GM12878 (cell line): ENCODE data around the gene EYA2. TPM values are rescaled to one million over a fixed set of nuclear protein-coding genes. Genes with fewer than 3 reads are reported as not detected.

Experiments
- ATAC-seq: fragments of 200-7000 bp; cut with Tn5 transposase; 3 replicates; pipeline ENCODE4 v1.9.1; 2020; ENCODE audit warnings: mild to moderate bottlenecking, moderate library complexity
- BruUV-seq: library from RNA; stranded (reverse); fragments of 400-500 nt; replicated peaks from 2 replicates; lab custom pipeline; 2021; lab: Mats Ljungman, UMichigan
- CTCF ChIA-PET: fragments of 300-600 bp; sonication (Branson Sonifier 250); formaldehyde crosslinking; extraction: SDS; loops from one replicate; lab custom pipeline; 2021; ENCODE audit warnings: inconsistent platforms; lab: Yijun Ruan, JAX
- POLR2A ChIA-PET: fragments of 350-600 bp; formaldehyde crosslinking; extraction: SDS; loops from one replicate; lab custom pipeline; 2021; ENCODE audit warnings: inconsistent platforms; lab: Charles Lee
- RAD21 ChIA-PET: fragments of 300-600 bp; sonication (Branson Sonifier 250); formaldehyde crosslinking; loops from one replicate; lab custom pipeline; 2023; ENCODE audit warnings: antibody characterized with exemption; ENCODE audit not compliant: unreplicated experiment; lab: Charles Lee
- SMC1A ChIA-PET: fragments of 300-600 bp; sonication (Branson Sonifier 250); formaldehyde crosslinking; loops from one replicate; lab custom pipeline; 2023; ENCODE audit not compliant: unreplicated experiment, uncharacterized antibody; lab: Charles Lee
- DNase-seq: peaks from one replicate; pipeline ENCODE4 v3.0.0-alpha.2; 2011; ENCODE audit warnings: low read depth, low spot score
- FAIRE-seq: peaks from 3 replicates; lab custom pipeline; 2011; peaks lifted over from hg19 to GRCh38; lab: Jason Lieb, UNC
- H2AFZ ChIP-seq: 2 replicates; pipeline ENCODE4 v1.6.0; 2011; ENCODE audit warnings: low read depth, low read length, control low read depth; ENCODE audit not compliant: control insufficient read depth
- H3K27ac ChIP-seq: 2 replicates; pipeline ENCODE4 v1.5.1; 2011; ENCODE audit warnings: control low read depth; ENCODE audit not compliant: control insufficient read depth, insufficient read depth
- H3K27me3 ChIP-seq, 2 experiments: replicated peaks in 1 of 2; 2 replicates each; pipeline versions ENCODE4 v1.6.0 to v1.6.1; 2011; ENCODE audit warnings: low read length in 1 of 2; ENCODE audit not compliant: control insufficient read depth in 2 of 2, insufficient read depth in 2 of 2
- H3K36me3 ChIP-seq, 2 experiments: 2 replicates each; pipeline ENCODE4 v1.5.1; 2011; ENCODE audit warnings: low read length in 1 of 2; ENCODE audit not compliant: control insufficient read depth in 2 of 2, insufficient read depth in 2 of 2
- H3K4me1 ChIP-seq: 2 replicates; pipeline ENCODE4 v1.6.1; 2011; ENCODE audit warnings: mild to moderate bottlenecking, low read length, moderate library complexity, mixed read lengths; ENCODE audit not compliant: control insufficient read depth, insufficient read depth
- H3K4me2 ChIP-seq: 2 replicates; pipeline ENCODE4 v1.6.0; 2011; ENCODE audit warnings: control low read depth; ENCODE audit not compliant: control insufficient read depth, insufficient read depth
- H3K4me3 ChIP-seq: fragments of 200-600 bp; sonication (generic); 2 replicates; pipeline ENCODE4 v1.5.1; 2016
- H3K79me2 ChIP-seq: 2 replicates; pipeline ENCODE4 v1.6.0; 2011; ENCODE audit warnings: low read length; ENCODE audit not compliant: control insufficient read depth, insufficient read depth
- H3K9ac ChIP-seq: 2 replicates; pipeline ENCODE4 v1.8.0; 2011; ENCODE audit warnings: low read length, control low read depth, mixed read lengths; ENCODE audit not compliant: control insufficient read depth, insufficient read depth
- H3K9me3 ChIP-seq: replicated peaks from 3 replicates; pipeline ENCODE4 v1.5.1; 2011; ENCODE audit warnings: mild to moderate bottlenecking, low read length; ENCODE audit not compliant: control insufficient read depth, insufficient read depth
- H4K20me1 ChIP-seq: 2 replicates; pipeline ENCODE4 v1.6.0; 2011; ENCODE audit not compliant: control insufficient read depth, insufficient read depth
- EGR1 ChIP-seq, 2 experiments: IDR thresholded peaks; 1 replicate in 1 of 2; 2 replicates in 1 of 2; pipeline ENCODE4 v1.6.1; 2011 to 2012; ENCODE audit warnings: low read depth in 2 of 2, low read length in 2 of 2, borderline replicate concordance in 1 of 2, mild to moderate bottlenecking in 1 of 2, moderate library complexity in 1 of 2
- FOXM1 ChIP-seq: IDR thresholded peaks from 2 replicates; pipeline ENCODE4 v1.6.1; 2012; ENCODE audit warnings: low read depth, mild to moderate bottlenecking, inconsistent platforms, low read length, moderate library complexity
- IKZF1 ChIP-seq: fragments of 450-650 bp; conservative IDR thresholded peaks from 2 replicates; pipeline ENCODE4 v1.6.1; 2017; ENCODE audit warnings: antibody characterized with exemption, mild to moderate bottlenecking
- RAD21 ChIP-seq: IDR thresholded peaks from 2 replicates; pipeline ENCODE4 v1.6.1; 2011; ENCODE audit warnings: mild to moderate bottlenecking, low read depth, low read length, moderate library complexity; ENCODE audit not compliant: insufficient read depth
- whole genome bisulfite sequencing: methylation state at CpG from one replicate; pipeline ENCODE4 v1.1.6; 2016; ENCODE audit warnings: low lambda C conversion rate; ENCODE audit not compliant: insufficient replicate concordance, insufficient coverage; ENCODE audit errors: missing lambda C conversion rate; 5-methylcytosine and 5-hydroxymethylcytosine counted together
- in situ Hi-C: fragments of 300-500 bp; cut with MboI; formaldehyde crosslinking; loops from 9 replicates; pipeline ENCODE4 v1.14.3; 2018; ENCODE audit warnings: mixed read lengths
- intact Hi-C: fragments of 100-400 bp; cut with micrococcal nuclease; formaldehyde crosslinking; loops from one replicate; pipeline ENCODE4 v1.14.2; 2022; ENCODE audit not compliant: unreplicated experiment
- polyA plus RNA-seq, 11 experiments: library from polyadenylated mRNA; depleted of rRNA in 4 of 11; unstranded in 6 of 11; stranded (reverse) in 5 of 11; fragments of >200 nt; fragmentation: Nextera tagmentation in 4 of 11; fragmentation: Illumina TruSeq in 1 of 11; extraction: Ambion mirVana in 4 of 11; extraction: Trizol in 1 of 11; gene quantifications; 1 replicate in 1 of 11; 2 replicates in 10 of 11; pipeline versions ENCODE4 v1.2.1 to v1.2.3, GENCODE V29; 2011 to 2016; ENCODE audit warnings: inconsistent platforms in 2 of 11, missing spikeins in 2 of 11, low read depth in 1 of 11
- total RNA-seq, 4 experiments: library from RNA; depleted of rRNA in 3 of 4; stranded (reverse); fragments of >200 nt in 3 of 4; fragmentation: Illumina TruSeq in 1 of 4; extraction: Trizol in 1 of 4; gene quantifications; 2 replicates each; pipeline versions ENCODE4 v1.2.1 to v1.2.3, GENCODE V29; 2013 to 2021
- TF ChIP-seq, protein P1 (sequence below): fragments of 450-650 bp; conservative IDR thresholded peaks from 2 replicates; pipeline ENCODE4 v1.6.1; 2017; ENCODE audit warnings: mild to moderate bottlenecking, moderate library complexity
- TF ChIP-seq, protein P2 (sequence below), 3 experiments: IDR thresholded peaks in 2 of 3; conservative IDR thresholded peaks in 1 of 3; 2 replicates each; pipeline ENCODE4 v1.5.1; 2011; ENCODE audit warnings: low read depth in 3 of 3, low read length in 3 of 3, mild to moderate bottlenecking in 3 of 3, control low read depth in 2 of 3, moderate library complexity in 2 of 3, inconsistent platforms in 1 of 3, mixed read lengths in 1 of 3; ENCODE audit not compliant: control insufficient read depth in 2 of 3, insufficient read depth in 1 of 3; ENCODE audit errors: extremely low read depth in 1 of 3
- TF ChIP-seq, protein P3 (sequence below): IDR thresholded peaks from 2 replicates; pipeline ENCODE4 v1.6.1; 2012; ENCODE audit warnings: improper control_type of control experiment, low read depth, low read length; ENCODE audit not compliant: insufficient replicate concordance

Gene EYA2
- total and polyA plus RNA-seq, 10 of the 15 experiments (the other 5 are each of a cell fraction or from before 2014, with no cell fraction given): 0.20 TPM; not detected in 9

DNA sequence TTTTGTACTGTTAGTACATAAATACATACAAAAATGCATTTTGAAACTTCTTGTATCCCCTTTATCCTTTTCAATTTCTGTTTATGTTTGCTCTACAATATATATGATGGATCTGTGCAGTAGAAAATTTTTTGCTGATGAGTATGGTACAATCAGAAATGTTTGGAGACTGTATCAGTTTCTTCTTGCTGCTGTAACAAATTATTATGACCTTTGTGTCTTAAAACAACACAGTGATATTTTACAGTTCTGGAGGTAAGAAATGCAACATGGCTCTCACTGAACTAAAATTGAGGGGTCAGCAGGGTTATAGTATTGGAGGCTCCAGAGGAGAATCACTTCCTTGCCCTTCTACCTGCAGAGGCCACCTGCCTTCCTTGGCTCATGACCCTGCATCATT is 184.4 kb downstream of the EYA2 start (continued):
- TF ChIP-seq, protein P1, sequence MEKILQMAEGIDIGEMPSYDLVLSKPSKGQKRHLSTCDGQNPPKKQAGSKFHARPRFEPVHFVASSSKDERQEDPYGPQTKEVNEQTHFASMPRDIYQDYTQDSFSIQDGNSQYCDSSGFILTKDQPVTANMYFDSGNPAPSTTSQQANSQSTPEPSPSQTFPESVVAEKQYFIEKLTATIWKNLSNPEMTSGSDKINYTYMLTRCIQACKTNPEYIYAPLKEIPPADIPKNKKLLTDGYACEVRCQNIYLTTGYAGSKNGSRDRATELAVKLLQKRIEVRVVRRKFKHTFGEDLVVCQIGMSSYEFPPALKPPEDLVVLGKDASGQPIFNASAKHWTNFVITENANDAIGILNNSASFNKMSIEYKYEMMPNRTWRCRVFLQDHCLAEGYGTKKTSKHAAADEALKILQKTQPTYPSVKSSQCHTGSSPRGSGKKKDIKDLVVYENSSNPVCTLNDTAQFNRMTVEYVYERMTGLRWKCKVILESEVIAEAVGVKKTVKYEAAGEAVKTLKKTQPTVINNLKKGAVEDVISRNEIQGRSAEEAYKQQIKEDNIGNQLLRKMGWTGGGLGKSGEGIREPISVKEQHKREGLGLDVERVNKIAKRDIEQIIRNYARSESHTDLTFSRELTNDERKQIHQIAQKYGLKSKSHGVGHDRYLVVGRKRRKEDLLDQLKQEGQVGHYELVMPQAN: no peak
- TF ChIP-seq FOXM1: no peak
- TF ChIP-seq EGR1 (IDR thresholded peaks at IDR 0.05; ENCODE audit: borderline replicate concordance in 1 of 2, low read depth in 2 of 2, low read length in 2 of 2): no peak
- TF ChIP-seq, protein P2, sequence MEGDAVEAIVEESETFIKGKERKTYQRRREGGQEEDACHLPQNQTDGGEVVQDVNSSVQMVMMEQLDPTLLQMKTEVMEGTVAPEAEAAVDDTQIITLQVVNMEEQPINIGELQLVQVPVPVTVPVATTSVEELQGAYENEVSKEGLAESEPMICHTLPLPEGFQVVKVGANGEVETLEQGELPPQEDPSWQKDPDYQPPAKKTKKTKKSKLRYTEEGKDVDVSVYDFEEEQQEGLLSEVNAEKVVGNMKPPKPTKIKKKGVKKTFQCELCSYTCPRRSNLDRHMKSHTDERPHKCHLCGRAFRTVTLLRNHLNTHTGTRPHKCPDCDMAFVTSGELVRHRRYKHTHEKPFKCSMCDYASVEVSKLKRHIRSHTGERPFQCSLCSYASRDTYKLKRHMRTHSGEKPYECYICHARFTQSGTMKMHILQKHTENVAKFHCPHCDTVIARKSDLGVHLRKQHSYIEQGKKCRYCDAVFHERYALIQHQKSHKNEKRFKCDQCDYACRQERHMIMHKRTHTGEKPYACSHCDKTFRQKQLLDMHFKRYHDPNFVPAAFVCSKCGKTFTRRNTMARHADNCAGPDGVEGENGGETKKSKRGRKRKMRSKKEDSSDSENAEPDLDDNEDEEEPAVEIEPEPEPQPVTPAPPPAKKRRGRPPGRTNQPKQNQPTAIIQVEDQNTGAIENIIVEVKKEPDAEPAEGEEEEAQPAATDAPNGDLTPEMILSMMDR (IDR thresholded peaks at IDR 0.05 in 2 of 3, conservative IDR thresholded peaks at IDR 0.05 in 1 of 3; ENCODE audit: control insufficient read depth in 2 of 3, extremely low read depth in 1 of 3, insufficient read depth in 1 of 3, low read depth in 3 of 3, low read length in 3 of 3): no peak
- TF ChIP-seq RAD21: no peak

DNA sequence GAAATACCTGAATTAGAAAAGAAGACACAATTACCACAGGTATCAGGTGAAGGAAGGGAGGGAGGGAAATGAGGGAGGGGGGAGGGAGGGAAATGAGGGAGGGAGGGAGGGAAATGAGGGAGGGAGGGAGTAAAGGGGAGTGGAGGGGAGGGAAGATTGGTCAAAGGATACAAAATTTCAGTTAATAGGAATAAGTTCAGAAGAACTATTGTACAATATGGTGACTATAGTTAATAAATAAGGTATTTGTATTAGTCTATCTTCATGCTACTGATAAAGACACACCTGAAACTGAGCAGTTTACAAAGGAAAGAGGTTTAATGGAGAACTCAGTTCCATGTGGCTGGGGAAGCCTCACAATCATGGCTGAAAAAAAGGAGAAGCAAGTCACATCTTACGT is 185.7 kb downstream of the EYA2 start:
- H3K4me1 ChIP-seq: no peaks in the 10 kb centered on the region
- H3K4me2 ChIP-seq: no peak overlapping the region
- in situ Hi-C loops: no loop called here
- ATAC-seq: no peak
- no peak overlapping the region for H2AFZ ChIP-seq
- no peak for DNase-seq
- ChIA-PET CTCF (interaction anchor here (0.5 kb wide), 1 partner anchor 106 kb away, joined by 3 read pairs; no protein-coding TSS in a partner anchor), SMC1A (interaction anchor here (0.6 kb wide), 1 partner anchor 798 kb away, joined by 4 read pairs; no protein-coding TSS in a partner anchor), POLR2A (no interaction called here), RAD21 (no interaction called here)
- H3K27me3 ChIP-seq: no peaks in the 10 kb centered on the region
- H3K9me3 ChIP-seq: peaks cover 2% of the 10 kb centered on the region; the same call in 1 of the 3 replicates
- WGBS: 44% methylated on average over 1 of the region's 1 CpG
- intact Hi-C loops: no loop called here
- no peak overlapping the region for H3K27ac ChIP-seq
- H3K9ac ChIP-seq: no peak overlapping the region
- no peaks in the 10 kb centered on the region for H4K20me1 ChIP-seq
- no TSS peak for BruUV-seq
- H3K36me3 ChIP-seq: no peaks in the 10 kb centered on the region
- no peaks in the 10 kb centered on the region for H3K79me2 ChIP-seq
- no peak overlapping the region for H3K4me3 ChIP-seq
- no peak for FAIRE-seq
- TF ChIP-seq IKZF1: no peak
- TF ChIP-seq, protein P3, sequence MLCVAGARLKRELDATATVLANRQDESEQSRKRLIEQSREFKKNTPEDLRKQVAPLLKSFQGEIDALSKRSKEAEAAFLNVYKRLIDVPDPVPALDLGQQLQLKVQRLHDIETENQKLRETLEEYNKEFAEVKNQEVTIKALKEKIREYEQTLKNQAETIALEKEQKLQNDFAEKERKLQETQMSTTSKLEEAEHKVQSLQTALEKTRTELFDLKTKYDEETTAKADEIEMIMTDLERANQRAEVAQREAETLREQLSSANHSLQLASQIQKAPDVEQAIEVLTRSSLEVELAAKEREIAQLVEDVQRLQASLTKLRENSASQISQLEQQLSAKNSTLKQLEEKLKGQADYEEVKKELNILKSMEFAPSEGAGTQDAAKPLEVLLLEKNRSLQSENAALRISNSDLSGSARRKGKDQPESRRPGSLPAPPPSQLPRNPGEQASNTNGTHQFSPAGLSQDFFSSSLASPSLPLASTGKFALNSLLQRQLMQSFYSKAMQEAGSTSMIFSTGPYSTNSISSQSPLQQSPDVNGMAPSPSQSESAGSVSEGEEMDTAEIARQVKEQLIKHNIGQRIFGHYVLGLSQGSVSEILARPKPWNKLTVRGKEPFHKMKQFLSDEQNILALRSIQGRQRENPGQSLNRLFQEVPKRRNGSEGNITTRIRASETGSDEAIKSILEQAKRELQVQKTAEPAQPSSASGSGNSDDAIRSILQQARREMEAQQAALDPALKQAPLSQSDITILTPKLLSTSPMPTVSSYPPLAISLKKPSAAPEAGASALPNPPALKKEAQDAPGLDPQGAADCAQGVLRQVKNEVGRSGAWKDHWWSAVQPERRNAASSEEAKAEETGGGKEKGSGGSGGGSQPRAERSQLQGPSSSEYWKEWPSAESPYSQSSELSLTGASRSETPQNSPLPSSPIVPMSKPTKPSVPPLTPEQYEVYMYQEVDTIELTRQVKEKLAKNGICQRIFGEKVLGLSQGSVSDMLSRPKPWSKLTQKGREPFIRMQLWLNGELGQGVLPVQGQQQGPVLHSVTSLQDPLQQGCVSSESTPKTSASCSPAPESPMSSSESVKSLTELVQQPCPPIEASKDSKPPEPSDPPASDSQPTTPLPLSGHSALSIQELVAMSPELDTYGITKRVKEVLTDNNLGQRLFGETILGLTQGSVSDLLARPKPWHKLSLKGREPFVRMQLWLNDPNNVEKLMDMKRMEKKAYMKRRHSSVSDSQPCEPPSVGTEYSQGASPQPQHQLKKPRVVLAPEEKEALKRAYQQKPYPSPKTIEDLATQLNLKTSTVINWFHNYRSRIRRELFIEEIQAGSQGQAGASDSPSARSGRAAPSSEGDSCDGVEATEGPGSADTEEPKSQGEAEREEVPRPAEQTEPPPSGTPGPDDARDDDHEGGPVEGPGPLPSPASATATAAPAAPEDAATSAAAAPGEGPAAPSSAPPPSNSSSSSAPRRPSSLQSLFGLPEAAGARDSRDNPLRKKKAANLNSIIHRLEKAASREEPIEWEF: no peak
